ENCODE data around the gene CASP3. TPM values are rescaled to one million over a fixed set of nuclear protein-coding genes. Genes with fewer than 3 reads are reported as not detected.

CASP3 gene
- total RNA-seq, 2 experiments from 2014 or later: 69.2 to 70.3 TPM

Other genes with a start within 250 kb of the CASP3 start
- 10 to 100 TPM; 45.1 to 46.5 TPM for gene IRF2, start 174.9 kb downstream of the CASP3 start, total RNA-seq
- 10 to 100 TPM; 19.2 to 22.8 TPM for gene PRIMPOL, start 291 bp upstream of the CASP3 start, total RNA-seq
- gene CENPU, start 84.6 kb upstream of the CASP3 start, total RNA-seq: 10 to 100 TPM; 58.7 to 59.3 TPM
- gene ACSL1, start 176.5 kb upstream of the CASP3 start, total RNA-seq: 10 to 100 TPM; 24.5 to 25.8 TPM